HEK293T (cell line): ENCODE measurements around the gene TEKT5.

Source experiments
- CTCF ChIA-PET: fragments of 350-600 bp; formaldehyde crosslinking; extraction: SDS; loops from one replicate; lab custom pipeline; 2021; ENCODE audit warnings: antibody characterized with exemption, inconsistent platforms; lab: Yijun Ruan, JAX
- POLR2A ChIA-PET: fragments of 350-600 bp; formaldehyde crosslinking; extraction: SDS; loops from one replicate; lab custom pipeline; 2020; ENCODE audit warnings: antibody characterized with exemption, inconsistent platforms; lab: Yijun Ruan, JAX
- DNase-seq: peaks from one replicate; pipeline ENCODE4 v3.0.0; 2012; ENCODE audit warnings: mixed read lengths; ENCODE audit errors: extremely low spot score
- ARNT ChIP-seq: fragments of 450-650 bp; IDR thresholded peaks from 2 replicates; pipeline ENCODE4 v1.6.1; 2017; ENCODE audit warnings: mild to moderate bottlenecking
- BHLHE40 ChIP-seq: fragments of 450-650 bp; IDR thresholded peaks from 2 replicates; pipeline ENCODE4 v1.6.1; 2016; ENCODE audit warnings: mild to moderate bottlenecking, moderate library complexity, borderline replicate concordance
- CTBP1 ChIP-seq: fragments of 450-650 bp; IDR thresholded peaks from 2 replicates; pipeline ENCODE4 v1.6.1; 2016; ENCODE audit warnings: borderline replicate concordance
- ELF4 ChIP-seq: fragments of 450-650 bp; IDR thresholded peaks from 2 replicates; pipeline ENCODE4 v1.6.1; 2017; ENCODE audit warnings: antibody characterized with exemption
- FOXA1 ChIP-seq: fragments of 450-650 bp; IDR thresholded peaks from 2 replicates; pipeline ENCODE4 v1.6.1; 2016; ENCODE audit warnings: mild to moderate bottlenecking
- FOXK2 ChIP-seq: fragments of 450-650 bp; IDR thresholded peaks from 2 replicates; pipeline ENCODE4 v1.6.1; 2016; ENCODE audit warnings: mild to moderate bottlenecking
- FOXM1 ChIP-seq: fragments of 450-650 bp; IDR thresholded peaks from 2 replicates; pipeline ENCODE4 v1.6.1; 2017; ENCODE audit warnings: mild to moderate bottlenecking, borderline replicate concordance
- HDGF ChIP-seq: fragments of 450-650 bp; IDR thresholded peaks from 2 replicates; pipeline ENCODE4 v1.6.1; 2017; ENCODE audit warnings: antibody characterized with exemption, borderline replicate concordance
- L3MBTL2 ChIP-seq: fragments of 450-650 bp; conservative IDR thresholded peaks from 2 replicates; pipeline ENCODE4 v1.6.1; 2016; ENCODE audit warnings: mild to moderate bottlenecking
- LEF1 ChIP-seq: fragments of 450-650 bp; IDR thresholded peaks from 2 replicates; pipeline ENCODE4 v1.6.1; 2017; ENCODE audit warnings: mild to moderate bottlenecking, borderline replicate concordance
- NFRKB ChIP-seq: fragments of 450-650 bp; IDR thresholded peaks from 2 replicates; pipeline ENCODE4 v1.6.1; 2016; ENCODE audit warnings: mild to moderate bottlenecking, moderate library complexity
- SP1 ChIP-seq: fragments of 450-650 bp; IDR thresholded peaks from 2 replicates; pipeline ENCODE4 v1.6.1; 2017
- SUZ12 ChIP-seq: fragments of 450-650 bp; IDR thresholded peaks from 2 replicates; pipeline ENCODE4 v1.6.1; 2016; ENCODE audit warnings: mild to moderate bottlenecking
- TARDBP ChIP-seq: fragments of 450-650 bp; IDR thresholded peaks from 2 replicates; pipeline ENCODE4 v1.6.1; 2016
- ZNF384 ChIP-seq: fragments of 450-650 bp; IDR thresholded peaks from 2 replicates; pipeline ENCODE4 v1.6.1; 2016
- TF ChIP-seq, protein P1 (sequence below): fragments of 450-650 bp; IDR thresholded peaks from 2 replicates; pipeline ENCODE4 v1.6.1; 2016

Gene TEKT5

DNA sequence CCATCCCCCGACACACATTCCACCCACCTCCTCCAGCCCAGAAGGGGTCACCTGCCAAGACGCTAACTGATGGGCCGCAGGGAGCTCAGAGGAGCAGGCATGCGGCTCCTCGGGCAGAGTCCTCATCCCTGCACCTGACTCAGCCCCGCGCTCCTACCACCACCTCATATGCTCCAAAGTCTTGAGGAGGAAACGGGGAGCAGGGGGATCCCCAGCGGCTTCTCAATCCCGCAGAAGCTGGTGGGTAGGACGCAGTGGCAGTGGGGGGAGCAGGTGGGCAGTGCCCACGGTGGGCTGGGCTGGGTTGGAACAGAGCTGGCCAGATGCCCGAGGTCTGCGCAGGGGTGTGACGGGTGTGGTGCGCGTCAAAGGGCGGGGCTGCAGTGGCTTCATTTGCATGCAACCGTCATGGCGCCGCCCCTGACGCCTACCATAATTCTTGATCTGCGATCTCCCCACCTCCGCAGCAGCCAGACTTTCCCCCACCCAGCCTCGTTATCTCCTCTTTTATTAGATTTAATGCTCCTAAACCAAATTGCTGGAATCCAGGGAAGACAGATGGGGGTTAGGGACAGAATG lies 75.4 kb downstream of the TEKT5 start:
- TF ChIP-seq SP1 (no peak), L3MBTL2 (no peak), HDGF (no peak), NFRKB (no peak), ZNF384 (no peak), SUZ12 (no peak), CTBP1 (no peak), ARNT (no peak), FOXK2 (no peak)
- TF ChIP-seq, protein P1, sequence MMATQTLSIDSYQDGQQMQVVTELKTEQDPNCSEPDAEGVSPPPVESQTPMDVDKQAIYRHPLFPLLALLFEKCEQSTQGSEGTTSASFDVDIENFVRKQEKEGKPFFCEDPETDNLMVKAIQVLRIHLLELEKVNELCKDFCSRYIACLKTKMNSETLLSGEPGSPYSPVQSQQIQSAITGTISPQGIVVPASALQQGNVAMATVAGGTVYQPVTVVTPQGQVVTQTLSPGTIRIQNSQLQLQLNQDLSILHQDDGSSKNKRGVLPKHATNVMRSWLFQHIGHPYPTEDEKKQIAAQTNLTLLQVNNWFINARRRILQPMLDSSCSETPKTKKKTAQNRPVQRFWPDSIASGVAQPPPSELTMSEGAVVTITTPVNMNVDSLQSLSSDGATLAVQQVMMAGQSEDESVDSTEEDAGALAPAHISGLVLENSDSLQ: no peak
- DNase-seq: no peak
- ChIA-PET POLR2A (no interaction called here), CTCF (no interaction called here)

DNA sequence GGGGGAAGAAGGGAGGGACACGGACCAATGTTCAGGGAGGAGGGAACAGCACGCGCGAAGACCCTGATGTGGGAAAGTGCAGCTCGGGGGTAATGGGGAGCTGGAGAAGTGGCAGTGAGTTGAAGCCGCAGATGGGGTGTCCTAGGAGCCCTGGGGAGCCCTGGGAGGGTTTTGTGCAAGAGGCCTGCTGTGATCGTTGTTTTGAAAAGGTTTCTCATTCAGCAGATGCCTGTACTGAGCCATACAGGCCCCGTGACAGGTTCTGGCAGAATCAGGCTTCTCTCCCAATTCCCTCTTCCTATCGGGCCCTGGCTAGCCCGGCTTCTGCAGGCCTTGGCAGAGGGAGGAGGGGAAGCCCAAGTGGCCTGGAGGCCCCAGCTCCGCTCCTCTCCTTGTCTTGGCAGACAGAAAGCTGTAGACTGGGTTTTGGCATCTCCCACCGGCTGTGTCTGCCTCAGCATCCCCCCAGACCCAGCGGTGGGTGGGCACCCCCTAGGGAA lies 76.0 kb downstream of the TEKT5 start:
- ChIA-PET CTCF (interaction anchor here (1.1 kb wide), 1 partner anchor 10 kb away, joined by 6 read pairs; no protein-coding TSS in a partner anchor), POLR2A (no interaction called here)
- no peak for DNase-seq
- TF ChIP-seq, protein P1: no peak
- TF ChIP-seq TARDBP (no peak), BHLHE40 (no peak), L3MBTL2 (no peak), ZNF384 (no peak), LEF1 (no peak), ARNT (no peak), FOXK2 (no peak), HDGF (no peak)

DNA sequence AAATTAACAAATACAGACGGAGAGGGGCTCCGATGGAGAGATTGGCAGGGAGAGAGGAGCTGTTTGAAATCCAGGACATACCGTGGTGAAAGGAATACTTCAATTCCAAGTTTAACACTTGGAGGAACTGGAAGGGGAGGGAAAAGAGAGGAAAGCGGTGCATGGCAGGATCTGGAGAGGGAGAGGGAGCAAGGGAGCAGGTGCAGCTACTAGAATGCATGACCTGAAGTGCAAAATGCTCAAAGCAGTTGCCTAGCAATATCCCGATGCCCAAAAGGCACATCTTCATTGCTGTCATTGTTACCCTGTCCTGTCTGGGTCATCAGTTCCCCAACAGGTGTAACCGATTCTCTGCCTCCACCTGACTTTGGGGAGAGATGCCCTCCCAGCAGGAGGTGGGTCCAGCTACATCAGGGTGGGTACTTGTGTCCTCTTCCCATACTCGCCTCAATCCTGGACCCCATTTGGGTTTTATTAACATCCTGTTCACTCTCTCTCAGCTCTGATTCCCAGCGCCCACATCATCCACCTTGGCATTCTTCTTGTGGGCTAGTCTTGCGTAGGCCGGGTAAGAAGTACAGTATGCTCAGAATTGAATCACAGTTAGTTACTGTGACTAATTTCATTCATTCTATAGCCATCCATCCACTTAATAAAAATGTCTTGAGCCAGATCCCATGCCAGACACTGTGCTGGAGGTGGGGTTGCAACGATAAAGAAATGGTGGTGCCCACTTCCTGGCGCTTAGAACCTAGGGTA lies 76.9 kb downstream of the TEKT5 start:
- no peak for TF ChIP-seq TARDBP
- TF ChIP-seq HDGF: no peak
- TF ChIP-seq FOXA1: no peak
- TF ChIP-seq BHLHE40: no peak
- no peak for TF ChIP-seq L3MBTL2
- TF ChIP-seq SP1: no peak
- TF ChIP-seq, protein P1: no peak
- CTCF ChIA-PET: interaction anchor here (1.1 kb wide), 1 partner anchor 11 kb away, joined by 6 read pairs; no protein-coding TSS in a partner anchor
- no peak for DNase-seq
- POLR2A ChIA-PET: interaction anchor here (1.3 kb wide), 1 partner anchor 37 kb away, joined by 4 read pairs; the partner anchor contains the start of gene EMP2

DNA sequence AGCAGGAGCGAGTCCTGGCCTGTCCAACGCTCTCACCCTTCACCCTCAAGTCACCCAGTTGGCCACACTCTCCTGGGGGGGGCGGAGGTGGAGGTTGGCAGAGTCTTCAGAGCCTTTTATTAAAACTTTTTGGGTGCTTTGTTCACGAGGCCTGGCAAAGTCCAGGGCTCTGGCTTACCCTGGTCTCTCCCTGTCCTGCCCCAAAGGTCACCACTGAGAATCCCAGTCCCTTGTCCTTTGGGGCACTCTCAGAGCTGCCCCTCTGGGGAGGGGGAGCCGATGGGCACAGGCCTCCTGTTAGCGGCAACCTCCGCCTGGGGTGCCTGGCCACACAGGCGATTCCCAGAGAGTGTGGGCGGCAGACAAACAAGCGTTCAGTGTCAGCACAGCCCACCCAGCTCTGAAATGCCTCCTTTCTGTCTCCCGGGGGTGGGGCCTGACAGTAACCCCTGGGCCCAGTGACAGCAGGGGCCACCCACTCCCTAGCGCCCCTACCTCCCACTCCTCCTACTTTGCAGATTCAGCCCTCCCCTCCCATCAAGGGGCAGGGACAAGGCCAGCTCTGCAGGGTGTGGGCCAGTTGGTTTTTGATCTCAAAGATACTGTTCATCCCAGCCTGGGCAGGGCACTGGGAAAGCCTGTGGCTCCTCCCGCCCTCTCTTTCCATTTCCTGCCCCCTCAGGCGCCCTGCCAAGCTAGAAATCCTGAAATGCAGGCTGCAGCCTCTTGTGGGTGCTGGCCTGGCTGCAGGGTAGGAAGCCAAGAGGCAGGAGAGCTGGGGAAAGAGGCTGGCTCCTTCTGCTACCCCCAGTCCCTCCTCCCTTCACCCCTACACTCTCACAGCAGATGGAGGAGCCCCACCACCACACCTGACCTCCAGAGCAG lies 77.7 kb downstream of the TEKT5 start:
- ChIA-PET CTCF (no interaction called here), POLR2A (interaction anchor here (1.3 kb wide), 1 partner anchor 36 kb away, joined by 4 read pairs; the partner anchor contains the start of gene EMP2)
- TF ChIP-seq SP1 (no peak), ARNT (no peak)
- DNase-seq: no peak

DNA sequence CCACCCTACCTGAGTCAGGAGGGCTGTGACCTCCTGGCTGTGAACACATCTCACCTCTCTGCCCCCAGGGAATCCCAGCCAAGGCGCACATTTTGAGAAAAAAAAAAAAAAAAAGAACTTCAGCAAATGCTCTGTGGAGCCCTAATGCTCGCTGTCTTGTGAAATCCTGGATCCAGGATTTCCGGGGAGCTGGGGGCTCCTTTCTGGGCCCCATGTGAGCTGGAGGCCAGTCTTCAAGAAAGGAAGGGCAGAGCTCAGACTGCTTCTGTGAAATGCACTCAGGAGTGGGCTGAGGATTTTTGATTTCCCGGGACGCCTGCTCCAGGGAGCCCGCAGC lies 78.3 kb downstream of the TEKT5 start:
- CTCF ChIA-PET: no interaction called here
- POLR2A ChIA-PET: no interaction called here
- TF ChIP-seq, protein P1: no peak
- TF ChIP-seq FOXK2 (no peak), NFRKB (no peak), BHLHE40 (no peak), FOXM1 (no peak), ARNT (no peak), ZNF384 (no peak), SUZ12 (no peak), FOXA1 (no peak), SP1 (no peak), HDGF (no peak), TARDBP (no peak), L3MBTL2 (no peak), LEF1 (no peak), ELF4 (no peak), CTBP1 (no peak)
- no peak for DNase-seq
